ENCODE results near the gene SUN5.
"Not testable (repeated sequence)": the region's sequence is repeated elsewhere in the genome, so short reads cannot be mapped to it uniquely, and the experiment has no call there.

SUN5 gene

DNA sequence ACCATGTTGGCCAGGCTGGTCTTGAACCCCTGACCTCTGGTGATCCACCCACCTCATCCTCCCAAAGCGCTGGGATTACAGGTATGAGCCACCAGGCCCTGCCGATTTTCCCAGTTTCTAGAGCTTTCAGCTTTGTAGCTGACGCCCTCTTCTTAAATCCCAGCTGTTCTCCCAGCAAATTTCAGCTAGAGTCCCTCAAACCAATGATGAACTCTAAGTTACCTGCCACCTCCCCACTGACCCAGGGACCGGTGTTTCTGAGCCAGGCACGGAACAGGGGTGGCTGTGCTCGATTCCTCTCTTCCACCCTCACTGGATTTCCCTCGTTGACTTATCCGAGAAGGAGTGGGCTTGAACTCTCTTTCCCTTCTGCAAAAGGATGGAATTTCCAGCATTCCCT lies 39.1 kb downstream of the SUN5 start:
- DNase-seq (ENCODE audit: low spot score): no peak

DNA sequence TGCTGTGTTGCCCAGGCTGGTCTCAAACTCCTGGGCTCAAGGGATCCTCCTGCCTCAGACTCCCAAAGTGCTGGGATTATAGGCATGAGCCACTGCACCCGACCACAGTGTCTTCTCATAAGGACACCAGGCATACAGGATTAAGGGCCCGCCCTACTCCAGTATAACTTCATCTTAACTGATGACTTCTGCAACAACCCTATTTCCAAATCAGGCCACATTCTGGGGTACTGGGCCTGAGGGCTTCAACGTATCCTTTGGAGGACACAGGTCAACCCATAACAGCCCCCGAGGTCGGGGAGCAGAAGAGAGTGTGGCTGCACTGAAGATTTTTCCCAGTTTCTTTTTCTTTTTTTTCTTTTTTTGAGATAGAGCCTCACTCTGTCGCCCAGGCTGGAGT lies 39.7 kb downstream of the SUN5 start:
- DNase-seq (ENCODE audit: low spot score): no peak

DNA sequence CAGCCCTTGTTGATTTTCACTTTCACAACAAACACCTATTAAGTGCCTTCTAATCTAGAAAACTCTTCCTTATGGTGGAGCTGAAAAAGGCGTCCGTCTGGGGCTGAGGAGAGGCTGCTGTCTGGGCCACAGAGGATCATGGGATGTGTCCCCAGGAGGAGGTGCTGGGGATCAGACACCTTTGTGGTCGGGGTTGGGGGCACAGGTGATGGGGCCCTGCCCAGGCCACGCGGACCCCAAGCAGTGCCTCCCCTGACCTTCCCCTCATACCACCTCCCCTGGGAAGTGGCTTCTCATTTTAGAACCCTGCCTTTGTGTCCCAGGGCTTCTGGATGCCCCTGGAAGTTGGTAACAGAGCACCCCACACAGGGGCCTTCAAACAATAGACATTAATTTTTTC lies 41.1 kb downstream of the SUN5 start:
- DNase-seq (ENCODE audit: low spot score): no peak

DNA sequence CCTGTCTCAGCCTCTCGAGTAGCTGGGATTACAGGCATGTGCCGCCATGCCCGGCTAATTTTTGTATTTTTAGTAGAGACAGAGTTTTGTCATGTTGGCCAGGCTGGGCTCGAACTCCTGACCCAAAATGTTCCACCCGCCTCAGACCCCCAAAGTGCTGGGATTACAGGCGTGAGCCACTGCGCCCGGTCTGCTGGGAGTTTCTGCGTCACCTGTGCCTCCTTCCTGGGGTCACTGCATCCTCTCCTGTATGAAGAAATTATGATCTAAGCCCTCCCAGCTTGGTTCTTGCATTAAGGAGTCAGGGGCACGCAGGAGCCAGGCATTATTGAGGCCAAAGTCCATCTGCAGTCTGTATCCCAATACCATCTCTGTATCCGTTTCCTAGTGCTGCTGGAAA lies 41.6 kb downstream of the SUN5 start:
- DNase-seq (ENCODE audit: low spot score): not testable (repeated sequence)

DNA sequence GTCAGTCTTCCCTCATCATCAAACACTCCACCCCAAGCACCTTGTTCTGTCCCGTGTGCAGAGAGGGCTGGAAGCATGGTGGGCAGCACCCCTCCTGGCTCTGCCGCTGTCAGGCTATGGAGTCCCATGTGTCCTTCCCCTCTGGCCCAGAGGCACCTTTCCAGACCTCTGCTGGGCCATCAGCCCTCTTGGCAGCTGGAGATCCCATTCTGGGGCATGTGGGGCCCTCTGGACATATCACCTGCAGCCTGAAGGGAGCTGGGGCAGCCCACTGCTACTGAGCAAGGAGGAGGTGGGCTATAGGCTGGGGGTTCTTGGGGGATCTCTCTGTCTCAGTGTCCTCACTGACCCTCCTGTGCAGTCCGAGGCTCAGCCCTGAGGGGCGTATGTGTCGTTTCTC lies 42.2 kb downstream of the SUN5 start:
- no peak for DNase-seq (ENCODE audit: low spot score)

DNA sequence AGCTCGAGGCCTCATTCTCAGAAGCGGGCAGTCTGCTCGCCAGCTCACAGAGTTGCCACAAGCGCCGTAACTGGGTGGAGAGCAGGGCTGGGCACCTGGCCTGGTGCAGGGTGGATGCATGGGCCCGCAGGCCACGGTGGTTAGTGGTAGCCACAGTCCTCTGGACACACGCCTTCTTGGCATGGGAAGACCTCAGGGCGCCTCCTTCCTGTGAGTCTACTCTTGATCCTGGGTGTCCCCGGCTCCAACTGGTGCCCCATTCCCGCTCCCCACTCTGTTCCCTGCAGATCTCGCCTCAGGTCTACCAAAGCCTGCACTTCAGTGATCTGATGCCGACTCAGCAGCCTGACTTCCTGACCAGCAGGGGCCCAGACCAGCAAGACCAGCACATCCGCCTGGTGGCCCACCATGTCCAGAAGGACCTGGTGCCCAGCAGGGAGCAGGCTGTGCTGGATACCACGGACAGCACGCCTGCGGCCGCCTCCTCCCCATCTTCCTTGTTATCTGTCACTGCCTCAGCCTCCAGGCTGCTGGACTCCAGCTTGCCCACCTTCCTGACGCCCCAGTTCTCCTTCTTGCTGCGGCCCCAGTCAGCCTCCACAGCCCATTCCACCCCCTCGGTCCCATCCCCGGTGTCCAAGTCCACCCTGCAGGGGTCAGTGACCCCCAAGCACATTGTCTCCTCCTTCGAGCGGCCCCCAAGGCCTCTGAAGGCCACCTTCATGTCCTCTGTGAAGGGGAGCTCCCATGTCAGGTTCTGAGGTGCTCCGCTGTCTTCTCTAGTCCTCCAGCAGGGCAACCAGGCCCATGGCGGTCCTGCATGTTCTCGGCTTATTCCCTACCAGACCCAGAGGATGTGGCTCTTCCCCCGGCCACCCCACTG lies 43.1 kb downstream of the SUN5 start:
- DNase-seq (ENCODE audit: low spot score): no peak

DNA sequence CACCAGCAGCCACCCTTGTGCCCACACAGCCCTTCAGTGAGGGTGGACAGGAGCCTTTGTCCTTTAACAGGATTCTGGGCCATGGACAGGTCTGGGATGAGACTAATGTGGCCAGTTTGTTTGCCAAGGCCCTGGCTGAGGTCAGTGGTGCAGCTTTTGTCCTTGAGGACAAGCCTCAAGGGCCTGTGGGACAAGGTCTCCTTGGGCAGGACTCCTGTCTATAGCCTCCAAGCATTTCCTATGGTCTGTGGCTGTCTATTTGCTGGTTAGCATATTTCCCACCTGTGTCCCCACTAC lies 44.1 kb downstream of the SUN5 start:
- no peak for DNase-seq (ENCODE audit: low spot score)

DNA sequence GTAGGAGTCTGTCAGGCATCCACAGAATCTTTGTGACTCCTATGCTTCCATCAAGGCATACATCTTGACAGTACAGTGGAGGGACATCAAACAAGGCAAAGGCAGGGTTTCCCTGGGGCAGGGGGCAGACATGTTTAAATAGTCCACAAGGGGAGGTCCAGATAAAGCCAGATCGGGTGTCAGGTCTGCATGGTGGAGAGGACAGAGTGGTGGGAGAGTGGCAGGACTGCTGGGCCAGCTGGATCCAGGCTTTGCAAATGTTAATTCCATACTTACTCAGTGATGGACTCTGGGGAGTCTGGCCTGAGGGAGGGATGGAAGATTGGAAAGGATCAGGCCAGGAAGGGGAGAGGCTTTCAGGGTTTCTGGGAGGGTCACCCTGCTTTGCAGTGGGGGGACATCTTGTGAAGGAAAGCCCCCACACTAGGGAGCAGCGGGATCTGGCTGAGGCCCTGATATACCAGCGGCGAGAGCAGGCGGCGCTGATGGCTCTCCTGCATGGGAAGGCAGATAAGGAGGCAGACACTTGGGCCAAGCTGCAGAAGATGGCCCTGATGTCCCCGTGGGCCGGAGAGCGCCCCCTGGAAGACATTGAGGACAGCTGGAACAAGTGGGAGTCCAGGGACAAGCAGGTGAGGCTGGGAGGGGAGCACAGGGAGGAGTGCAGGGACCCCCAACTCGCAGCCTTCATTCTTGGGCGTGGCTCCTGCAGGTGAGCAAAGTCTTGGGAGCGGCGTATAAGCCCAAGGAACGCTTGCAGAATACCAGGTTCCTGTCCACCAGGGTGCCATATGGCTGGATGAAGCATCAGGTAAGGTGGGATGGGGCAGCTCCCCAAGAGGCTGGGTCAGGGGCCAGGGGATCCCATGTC lies 44.6 kb downstream of the SUN5 start:
- no peak for DNase-seq (ENCODE audit: low spot score)

DNA sequence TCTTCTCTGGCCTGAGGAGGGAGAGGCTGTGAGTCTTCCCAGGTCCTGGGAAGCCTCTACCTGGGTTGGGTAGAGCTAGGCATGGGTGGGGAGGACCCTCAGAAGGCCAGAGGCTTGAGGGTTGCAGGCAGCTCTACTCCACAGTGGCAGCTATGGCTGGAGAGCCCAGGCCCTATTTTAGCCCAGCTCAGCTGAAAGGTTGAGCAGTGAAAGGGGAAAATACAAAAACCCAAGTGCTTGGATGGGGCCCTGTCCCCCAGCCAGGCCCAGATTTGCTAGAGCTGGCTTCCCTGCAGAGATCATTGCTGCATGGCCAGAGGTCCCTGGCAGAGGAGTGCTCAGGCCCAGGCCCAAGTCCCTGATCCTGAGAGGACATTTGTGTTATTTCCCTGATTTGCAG lies 45.7 kb downstream of the SUN5 start:
- DNase-seq (ENCODE audit: low spot score): no peak

DNA sequence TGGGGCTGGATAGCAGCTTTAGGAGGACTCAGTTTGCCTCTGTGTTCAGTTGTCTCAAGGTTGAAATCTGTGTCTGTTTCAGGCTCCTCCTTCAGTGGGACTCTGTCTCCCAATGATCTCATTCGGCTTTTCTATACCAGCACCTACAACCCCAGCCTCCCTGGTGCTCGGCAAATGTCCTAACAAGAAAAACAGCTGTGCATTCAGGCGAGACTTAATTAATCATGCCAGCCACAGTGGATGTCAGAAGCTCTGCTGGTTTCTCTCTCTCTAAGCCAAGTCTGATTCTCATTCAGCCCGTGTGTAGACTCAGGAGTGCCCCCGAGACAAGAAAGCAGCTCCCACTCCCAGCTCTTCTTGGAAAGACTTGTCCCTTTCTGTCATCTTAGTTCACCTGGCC lies 46.8 kb downstream of the SUN5 start:
- no peak for DNase-seq (ENCODE audit: low spot score)

DNA sequence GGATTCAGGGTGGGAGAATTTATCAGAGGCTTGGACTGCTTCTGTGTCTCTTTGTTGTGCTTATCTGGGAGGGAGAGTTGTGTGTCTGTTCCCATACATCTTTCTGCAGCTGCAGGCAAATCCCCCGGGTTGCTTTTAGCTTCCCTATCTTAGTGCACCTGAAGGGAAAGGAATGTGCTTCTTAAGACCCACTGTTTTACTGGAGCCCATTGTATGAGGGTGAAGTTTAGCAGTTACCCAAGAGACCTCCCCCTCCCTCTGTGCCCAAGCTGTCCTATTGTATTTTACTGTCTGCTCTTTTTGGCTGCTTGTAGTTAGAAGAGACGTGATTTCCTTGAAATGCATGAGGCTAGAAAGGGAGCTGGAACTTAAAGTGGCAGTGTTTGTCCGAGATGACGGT lies 53.7 kb downstream of the SUN5 start:
- DNase-seq (ENCODE audit: low spot score): not testable (repeated sequence)

DNA sequence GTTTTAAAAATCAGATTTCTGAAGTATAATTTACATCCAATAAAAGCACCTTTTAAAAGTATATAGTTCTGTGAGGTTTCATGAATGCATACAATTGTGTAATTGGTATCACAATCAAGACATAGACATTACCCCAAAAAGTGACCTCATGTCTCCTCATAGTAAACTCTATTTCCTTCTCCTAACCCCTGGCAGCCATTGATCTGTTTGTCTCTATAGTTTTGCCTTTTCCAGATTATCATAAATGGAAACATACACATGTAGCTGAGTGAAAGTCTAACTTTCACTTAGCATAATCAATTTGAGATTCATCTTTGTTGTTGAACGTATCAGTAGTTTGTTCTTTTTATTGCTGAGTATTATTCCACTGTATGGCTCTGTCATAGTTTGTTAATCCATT lies 57.6 kb downstream of the SUN5 start:
- DNase-seq (ENCODE audit: low spot score): no peak

DNA sequence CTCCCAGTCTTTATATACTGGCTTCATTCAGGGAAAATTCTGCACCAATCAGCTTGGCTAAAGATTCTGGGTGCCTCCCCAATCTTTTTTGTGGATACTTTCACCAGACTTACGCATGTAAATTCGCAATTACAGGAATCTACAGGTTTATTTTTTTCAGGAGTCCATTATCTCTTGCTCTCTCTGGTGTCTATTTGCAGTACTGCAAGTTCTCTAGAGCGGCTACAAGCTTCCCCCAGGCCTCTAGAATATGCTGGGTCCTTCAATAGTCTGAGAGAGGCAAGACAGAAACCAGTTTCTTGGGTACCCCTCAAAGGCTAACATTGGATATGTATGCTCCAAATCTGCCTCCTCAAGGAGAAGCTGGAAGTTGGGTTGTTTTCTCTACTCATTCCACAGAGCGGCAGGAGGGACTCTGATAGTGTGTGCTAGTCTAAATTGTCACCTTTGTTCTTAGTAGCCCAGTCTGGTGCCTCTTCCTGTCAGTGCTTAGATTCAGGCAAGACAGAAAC lies 58.5 kb downstream of the SUN5 start:
- no peak for DNase-seq (ENCODE audit: low spot score)

DNA sequence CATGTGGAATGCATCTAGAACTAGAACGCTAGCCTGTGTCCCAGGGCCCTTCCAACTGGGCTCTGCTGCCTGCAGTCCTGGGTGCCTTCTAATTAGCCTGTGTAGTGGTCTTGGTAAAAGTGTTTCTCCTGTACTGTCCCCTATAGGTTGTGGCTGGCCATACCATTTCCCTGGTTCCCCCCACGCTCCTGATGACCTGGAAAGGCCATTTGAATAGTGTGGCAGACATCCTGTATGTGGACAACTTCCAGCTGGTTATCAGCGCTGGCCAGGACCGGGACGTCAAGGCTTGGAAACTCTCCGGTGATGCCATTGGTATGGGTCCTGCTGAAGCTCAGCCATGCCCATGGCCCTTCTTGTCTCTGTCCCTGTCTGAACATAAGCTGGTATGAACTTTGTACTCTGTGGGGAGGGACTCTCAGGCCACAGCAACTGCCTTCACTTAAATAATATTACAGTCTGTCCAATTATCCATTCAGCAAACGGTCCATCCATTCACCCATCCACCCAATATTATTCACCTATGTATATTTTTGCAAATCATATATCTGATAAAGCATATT lies 60.7 kb downstream of the SUN5 start:
- DNase-seq (ENCODE audit: low spot score): no peak

DNA sequence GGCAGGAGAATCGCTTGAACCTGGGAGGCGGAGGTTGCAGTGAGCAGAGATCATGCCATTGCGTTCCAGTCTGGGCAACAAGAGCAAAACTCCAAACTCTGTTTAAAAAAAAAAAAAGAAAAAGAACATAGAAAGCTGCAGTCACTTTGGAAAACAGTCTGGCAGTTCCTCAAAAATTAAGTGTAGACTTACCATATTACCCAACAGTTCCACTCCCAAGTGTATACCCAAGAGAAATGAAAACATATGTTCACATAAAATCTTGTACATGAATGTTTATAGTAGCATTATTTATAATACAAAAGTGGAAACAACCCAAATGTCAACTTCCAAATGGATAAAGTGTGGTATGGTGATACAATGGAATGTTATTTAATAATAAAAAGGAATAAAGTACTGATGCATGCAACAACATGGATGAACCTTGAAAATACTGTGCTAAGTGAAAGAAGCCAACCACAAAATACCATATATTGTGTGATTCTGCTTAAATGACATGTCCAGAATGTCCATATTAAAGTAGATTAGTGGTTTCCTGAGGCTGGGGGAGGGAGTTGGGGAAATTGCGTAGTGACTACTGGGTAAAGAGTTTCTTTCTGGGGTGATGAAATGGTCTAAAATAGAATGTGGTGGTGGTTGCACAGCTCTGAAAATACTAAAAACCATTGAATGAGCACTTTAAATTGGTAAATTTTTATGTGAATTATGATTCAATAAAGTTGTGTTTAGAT lies 62.9 kb downstream of the SUN5 start:
- DNase-seq (ENCODE audit: low spot score): no peak

DNA sequence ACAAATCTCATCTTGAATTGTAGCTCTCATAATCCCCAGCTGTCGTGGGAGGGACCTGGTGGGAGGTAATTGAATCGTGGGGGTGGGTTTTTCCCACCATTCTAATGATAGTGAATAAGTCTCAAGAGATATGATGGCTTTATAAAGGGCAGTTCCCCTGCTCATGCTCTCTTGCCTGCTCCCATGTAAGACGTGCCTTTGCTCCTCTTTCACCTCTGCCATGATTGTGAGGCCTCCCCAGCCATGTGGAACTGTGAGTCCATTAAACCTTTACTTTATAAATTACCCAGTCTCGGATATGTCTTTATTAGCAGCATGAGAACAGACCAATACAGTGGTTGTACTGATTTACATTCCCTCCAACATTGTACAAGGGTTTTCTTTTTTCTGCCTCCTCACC lies 69.7 kb downstream of the SUN5 start:
- no peak for DNase-seq (ENCODE audit: low spot score)

Data from hematopoietic multipotent progenitor cell treated with erythropoietin and hydrocortisone succinate and interleukin-3 and kit ligand, for 15 days (in vitro differentiated cells).